NCI-H2107 treated with DMSO at 0.1 percent for 48 hours (cell line): ENCODE data around the gene COMMD6.
A peak's percentile ranks its signal among the peaks of the same experiment; 100 is the strongest.

Experiments
- DNase-seq: peaks from one replicate; lab custom pipeline; 2025; ENCODE audit not compliant: unreplicated experiment; lab: John Stamatoyannopoulos, UW

Gene COMMD6

GRCh38 chr13:75485286-75486062 is 52.2 kb downstream of the COMMD6 start:
- DNase-seq: no peak

DNA sequence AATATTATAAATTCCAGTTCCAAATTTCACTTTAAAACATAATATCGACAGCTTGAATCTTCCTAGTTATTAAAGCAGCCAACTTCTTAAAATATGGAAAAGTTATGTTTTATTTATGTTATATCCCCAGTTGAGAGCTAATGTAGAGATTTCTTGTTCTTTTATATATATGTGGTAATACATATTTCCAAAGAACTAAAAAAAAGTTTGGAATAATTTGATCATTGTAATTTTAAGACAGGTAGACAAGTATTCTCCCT is 54.9 kb downstream of the COMMD6 start:
- no peak for DNase-seq

- peak; percentile 50 for DNase-seq
Measured at GRCh38 chr13:75482070-75482819, 55.4 kb downstream of the COMMD6 start, which contains the start of gene TBC1D4. TBC1D4 (minus strand) TSS chr13:75482169; CDS start chr13:75481767, 402 bp downstream.

GRCh38 chr13:75481176-75482069 is 56.2 kb downstream of the COMMD6 start:
- DNase-seq: no peak

DNA sequence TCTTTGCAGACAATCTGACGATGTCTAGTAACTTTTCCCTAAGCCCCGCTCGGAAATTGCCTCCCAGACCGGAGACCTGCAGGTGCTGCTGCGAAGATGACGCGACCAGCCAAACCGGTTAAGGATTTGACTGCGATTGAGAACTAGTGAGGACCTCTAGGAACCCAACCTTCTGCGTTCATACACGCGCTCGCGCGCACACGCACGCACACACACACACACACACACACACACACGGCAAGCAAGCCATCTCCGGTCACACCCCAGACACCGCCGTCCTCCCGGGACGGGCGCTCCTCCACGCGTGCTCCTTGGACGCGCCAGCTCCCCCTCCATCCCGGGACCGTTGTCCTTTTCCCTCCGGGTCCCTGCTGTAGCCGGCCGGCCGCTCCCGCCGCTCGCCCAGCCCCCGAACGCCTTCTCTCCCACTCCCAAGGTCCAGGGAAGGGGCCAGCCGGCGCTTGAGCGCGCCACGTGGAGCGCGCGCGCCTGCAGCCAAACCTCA is 56.9 kb downstream of the COMMD6 start:
- no peak for DNase-seq

- DNase-seq: no peak
Measured at GRCh38 chr13:75479102-75479740, 58.4 kb downstream of the COMMD6 start.

DNA sequence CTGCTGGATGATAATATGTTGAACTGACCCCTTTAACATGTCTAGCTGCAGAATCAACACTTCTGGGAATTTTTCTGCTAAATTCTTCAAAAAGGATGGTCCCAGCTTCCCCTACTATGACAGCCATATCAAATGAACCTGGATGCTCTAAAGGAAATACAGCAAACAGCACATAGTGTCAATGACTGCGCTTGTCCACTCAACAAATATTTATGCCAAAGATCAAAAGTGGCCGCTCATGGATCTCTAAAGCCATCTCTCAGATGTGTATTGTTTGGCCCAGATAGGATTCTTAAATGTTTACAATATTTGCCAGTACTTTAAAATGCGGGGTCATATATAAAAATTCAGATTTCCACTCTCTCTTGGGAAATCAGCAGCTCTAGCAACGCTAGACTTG is 59.0 kb downstream of the COMMD6 start:
- DNase-seq: no peak
